ENCODE results near the gene NFYC.

The NFYC gene

DNA sequence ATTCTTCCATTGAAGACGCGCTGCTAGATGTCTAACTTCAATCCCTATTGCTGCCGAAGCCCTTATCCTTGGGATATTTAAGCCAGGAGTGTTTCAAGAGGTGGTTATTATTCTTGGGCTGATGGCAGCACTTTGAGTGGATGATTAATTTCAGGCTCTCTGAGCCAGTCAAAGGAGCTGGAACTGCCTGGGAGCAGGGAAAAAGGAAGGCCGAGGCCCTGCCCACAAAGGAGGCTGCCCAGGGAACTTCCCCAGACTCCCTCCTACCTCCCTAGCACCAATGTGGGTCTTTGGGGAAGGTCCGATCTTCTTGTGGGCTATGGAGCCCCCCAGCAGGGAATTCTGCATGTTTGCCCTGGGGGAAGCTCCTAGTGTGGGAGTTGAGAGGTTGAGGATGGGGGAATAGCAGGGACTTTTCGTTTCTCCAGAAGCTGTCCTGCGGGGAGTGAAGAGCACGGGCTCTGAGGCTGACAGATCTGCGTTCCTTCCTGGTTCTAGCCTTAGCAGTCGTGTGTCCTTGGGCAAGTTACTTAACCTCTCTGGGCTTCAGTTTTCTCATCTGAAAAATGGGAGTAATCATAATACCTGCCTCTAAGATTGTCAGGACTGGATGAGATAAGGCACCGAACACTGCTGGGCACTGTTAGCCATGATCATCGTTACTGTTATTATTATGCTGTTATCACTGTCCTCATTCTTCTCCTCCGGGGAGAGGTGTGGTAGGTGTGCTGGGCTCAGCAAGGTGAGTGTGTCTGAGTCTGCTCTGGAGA lies 98.3 kb downstream of the NFYC start:
- TF ChIP-seq POLR2AphosphoS5 (IDR thresholded peaks at IDR 0.05; ENCODE audit: low read depth, low read length), result no peak
- TF ChIP-seq SIN3A (IDR thresholded peaks at IDR 0.05; ENCODE audit: borderline replicate concordance, insufficient read depth, low read length), result no peak
- TF ChIP-seq, protein P1, sequence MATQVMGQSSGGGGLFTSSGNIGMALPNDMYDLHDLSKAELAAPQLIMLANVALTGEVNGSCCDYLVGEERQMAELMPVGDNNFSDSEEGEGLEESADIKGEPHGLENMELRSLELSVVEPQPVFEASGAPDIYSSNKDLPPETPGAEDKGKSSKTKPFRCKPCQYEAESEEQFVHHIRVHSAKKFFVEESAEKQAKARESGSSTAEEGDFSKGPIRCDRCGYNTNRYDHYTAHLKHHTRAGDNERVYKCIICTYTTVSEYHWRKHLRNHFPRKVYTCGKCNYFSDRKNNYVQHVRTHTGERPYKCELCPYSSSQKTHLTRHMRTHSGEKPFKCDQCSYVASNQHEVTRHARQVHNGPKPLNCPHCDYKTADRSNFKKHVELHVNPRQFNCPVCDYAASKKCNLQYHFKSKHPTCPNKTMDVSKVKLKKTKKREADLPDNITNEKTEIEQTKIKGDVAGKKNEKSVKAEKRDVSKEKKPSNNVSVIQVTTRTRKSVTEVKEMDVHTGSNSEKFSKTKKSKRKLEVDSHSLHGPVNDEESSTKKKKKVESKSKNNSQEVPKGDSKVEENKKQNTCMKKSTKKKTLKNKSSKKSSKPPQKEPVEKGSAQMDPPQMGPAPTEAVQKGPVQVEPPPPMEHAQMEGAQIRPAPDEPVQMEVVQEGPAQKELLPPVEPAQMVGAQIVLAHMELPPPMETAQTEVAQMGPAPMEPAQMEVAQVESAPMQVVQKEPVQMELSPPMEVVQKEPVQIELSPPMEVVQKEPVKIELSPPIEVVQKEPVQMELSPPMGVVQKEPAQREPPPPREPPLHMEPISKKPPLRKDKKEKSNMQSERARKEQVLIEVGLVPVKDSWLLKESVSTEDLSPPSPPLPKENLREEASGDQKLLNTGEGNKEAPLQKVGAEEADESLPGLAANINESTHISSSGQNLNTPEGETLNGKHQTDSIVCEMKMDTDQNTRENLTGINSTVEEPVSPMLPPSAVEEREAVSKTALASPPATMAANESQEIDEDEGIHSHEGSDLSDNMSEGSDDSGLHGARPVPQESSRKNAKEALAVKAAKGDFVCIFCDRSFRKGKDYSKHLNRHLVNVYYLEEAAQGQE (IDR thresholded peaks at IDR 0.05; ENCODE audit: insufficient read depth in 1 of 2, low read depth in 2 of 2, low read length in 2 of 2), result no peak
- no peak for TF ChIP-seq TAF1 (IDR thresholded peaks at IDR 0.05; ENCODE audit: borderline replicate concordance, insufficient read depth, low read length)
- TF ChIP-seq FOXP2 (optimal IDR thresholded peaks at IDR 0.05; ENCODE audit: borderline replicate concordance, extremely low read depth, extremely low read length, insufficient read depth), result no peak

DNA sequence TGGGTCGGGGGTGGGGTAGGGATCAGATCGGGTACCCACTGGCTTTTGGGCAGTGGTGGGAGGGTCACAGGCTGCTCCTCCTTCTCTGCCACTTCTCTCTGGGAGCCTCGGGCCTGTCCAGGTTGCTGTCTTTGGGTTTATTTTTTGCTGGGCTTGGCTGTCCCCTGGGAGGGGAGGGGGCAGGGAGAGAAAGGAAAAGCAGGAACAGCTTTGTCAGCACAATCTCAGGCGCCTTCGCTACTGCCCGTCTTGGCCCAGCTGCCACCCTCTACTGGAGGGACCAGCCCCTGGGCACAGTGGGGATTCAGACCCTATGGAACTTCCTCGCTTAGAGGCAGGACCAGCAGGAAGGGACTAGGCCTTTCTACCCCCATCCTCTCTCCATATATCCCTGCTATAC lies 100.5 kb downstream of the NFYC start:
- TF ChIP-seq, protein P1 (IDR thresholded peaks at IDR 0.05; ENCODE audit: insufficient read depth in 1 of 2, low read depth in 2 of 2, low read length in 2 of 2), result no peak
- TF ChIP-seq POLR2AphosphoS5 (IDR thresholded peaks at IDR 0.05; ENCODE audit: low read depth, low read length), result no peak
- TF ChIP-seq FOXP2 (optimal IDR thresholded peaks at IDR 0.05; ENCODE audit: borderline replicate concordance, extremely low read depth, extremely low read length, insufficient read depth), result no peak
- no peak for TF ChIP-seq SIN3A (IDR thresholded peaks at IDR 0.05; ENCODE audit: borderline replicate concordance, insufficient read depth, low read length)

DNA sequence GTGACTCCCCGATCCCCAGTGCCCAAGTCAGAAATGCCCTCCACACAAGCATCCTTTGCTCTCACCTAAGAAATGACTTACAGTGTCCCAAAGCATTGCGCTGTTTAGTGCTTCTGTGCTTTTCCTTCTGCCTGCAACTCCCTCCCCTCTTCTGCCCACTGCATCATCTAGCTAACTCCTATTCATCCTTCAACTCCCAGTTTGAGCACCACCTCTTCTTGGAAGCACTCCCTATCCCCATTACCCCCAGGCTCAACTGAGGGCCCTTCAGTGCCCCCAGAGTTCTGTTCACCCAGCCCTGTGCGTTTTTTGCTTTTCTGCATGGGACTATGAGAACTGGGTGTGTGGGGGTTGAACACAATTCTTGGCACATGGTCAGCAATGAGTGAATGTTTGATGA lies 102.1 kb downstream of the NFYC start:
- TF ChIP-seq, protein P1 (IDR thresholded peaks at IDR 0.05; ENCODE audit: insufficient read depth in 1 of 2, low read depth in 2 of 2, low read length in 2 of 2), result no peak
- no peak for TF ChIP-seq SIN3A (IDR thresholded peaks at IDR 0.05; ENCODE audit: borderline replicate concordance, insufficient read depth, low read length)
- no peak for TF ChIP-seq TAF1 (IDR thresholded peaks at IDR 0.05; ENCODE audit: borderline replicate concordance, insufficient read depth, low read length)
- TF ChIP-seq FOXP2 (optimal IDR thresholded peaks at IDR 0.05; ENCODE audit: borderline replicate concordance, extremely low read depth, extremely low read length, insufficient read depth), result no peak
- TF ChIP-seq POLR2AphosphoS5 (IDR thresholded peaks at IDR 0.05; ENCODE audit: low read depth, low read length), result no peak

DNA sequence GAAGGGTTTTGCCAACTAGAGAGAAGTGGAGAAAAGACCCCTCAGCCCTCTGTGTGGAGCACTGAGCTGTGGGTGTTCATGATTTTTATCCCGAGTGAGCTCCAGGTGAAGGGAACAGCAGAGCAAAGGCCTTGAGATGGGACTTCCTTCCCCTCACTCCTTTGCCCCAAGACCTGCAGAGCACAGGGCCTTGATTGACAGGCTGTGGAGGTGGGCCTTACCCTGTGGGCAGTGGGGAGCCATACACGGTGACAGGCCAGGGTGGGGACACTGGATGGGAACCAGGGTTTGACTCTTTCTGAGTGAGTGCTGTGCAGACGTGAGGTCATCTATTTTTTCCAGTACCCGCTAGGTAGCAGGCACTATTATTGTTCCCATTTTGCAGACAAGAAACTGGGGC lies 102.5 kb downstream of the NFYC start:
- TF ChIP-seq SIN3A (IDR thresholded peaks at IDR 0.05; ENCODE audit: borderline replicate concordance, insufficient read depth, low read length) (no peak), FOXP2 (optimal IDR thresholded peaks at IDR 0.05; ENCODE audit: borderline replicate concordance, extremely low read depth, extremely low read length, insufficient read depth) (no peak), TAF1 (IDR thresholded peaks at IDR 0.05; ENCODE audit: borderline replicate concordance, insufficient read depth, low read length) (no peak), POLR2AphosphoS5 (IDR thresholded peaks at IDR 0.05; ENCODE audit: low read depth, low read length) (no peak)
- TF ChIP-seq, protein P1 (IDR thresholded peaks at IDR 0.05; ENCODE audit: insufficient read depth in 1 of 2, low read depth in 2 of 2, low read length in 2 of 2), result no peak

Data from PFSK-1 (cell line).